Neutrophil (primary cell): ENCODE results near the gene WDR6.

Source experiments
- H3K27ac ChIP-seq: fragments of 200-600 bp; sonication (generic); 2 replicates; pipeline ENCODE4 v1.5.1; 2016; ENCODE audit warnings: mild to moderate bottlenecking, moderate library complexity
- H3K27me3 ChIP-seq: fragments of 200-600 bp; sonication (generic); 2 replicates; pipeline ENCODE4 v1.6.0; 2016; ENCODE audit warnings: mild to moderate bottlenecking
- H3K36me3 ChIP-seq: fragments of 200-600 bp; sonication (generic); 2 replicates; pipeline ENCODE4 v1.5.1; 2017
- H3K4me1 ChIP-seq, 2 experiments: fragments of 200-600 bp in 1 of 2; sonication (generic) in 1 of 2; 1 replicate in 1 of 2; 2 replicates in 1 of 2; pipeline versions ENCODE4 v1.5.1 to v1.6.1; 2013 to 2016; ENCODE audit warnings: low read depth in 1 of 2, low read length in 1 of 2, mild to moderate bottlenecking in 1 of 2, moderate library complexity in 1 of 2; ENCODE audit not compliant: control insufficient read depth in 1 of 2, insufficient read depth in 1 of 2
- H3K4me3 ChIP-seq, 2 experiments: fragments of 200-600 bp in 1 of 2; sonication (generic) in 1 of 2; 1 replicate in 1 of 2; 2 replicates in 1 of 2; pipeline ENCODE4 v1.5.1; 2013 to 2016; ENCODE audit warnings: low read depth in 1 of 2, low read length in 1 of 2, mild to moderate bottlenecking in 1 of 2, moderate library complexity in 1 of 2
- H3K9me3 ChIP-seq: fragments of 200-600 bp; sonication (generic); 2 replicates; pipeline ENCODE4 v1.5.1; 2016
- CTCF ChIP-seq: fragments of 200-600 bp; sonication (generic); IDR thresholded peaks from 2 replicates; pipeline ENCODE4 v1.5.1; 2016; ENCODE audit warnings: antibody characterized with exemption

The WDR6 gene

GRCh38 chr3:48980295-48980694 lies 26.9 kb upstream of the WDR6 start:
- Histone ChIP-seq H3K4me1 (no peaks in the 10 kb centered on the region), H3K36me3 (peaks cover 93% of the 10 kb centered on the region), H3K27me3 (no peaks in the 10 kb centered on the region), H3K4me3 (no peak overlapping the region), H3K9me3 (no peaks in the 10 kb centered on the region), H3K27ac (no peak overlapping the region)
- no peak for TF ChIP-seq CTCF

GRCh38 chr3:48982016-48982415 lies 25.2 kb upstream of the WDR6 start:
- Histone ChIP-seq H3K27me3 (no peaks in the 10 kb centered on the region), H3K36me3 (peaks cover 82% of the 10 kb centered on the region)
- TF ChIP-seq CTCF = no peak

GRCh38 chr3:48982686-48983085 lies 24.5 kb upstream of the WDR6 start:
- peaks cover 76% of the 10 kb centered on the region for H3K36me3 ChIP-seq
- no peaks in the 10 kb centered on the region for H3K4me1 ChIP-seq
- H3K9me3 ChIP-seq = no peaks in the 10 kb centered on the region
- H3K27ac ChIP-seq = no peak overlapping the region
- H3K27me3 ChIP-seq = no peaks in the 10 kb centered on the region
- TF ChIP-seq CTCF = no peak
- H3K4me3 ChIP-seq = no peak overlapping the region

More at GRCh38 chr3:48982016-48982415, 25.2 kb upstream of the WDR6 start:
- no peak overlapping the region for H3K4me3 ChIP-seq
- no peaks in the 10 kb centered on the region for H3K9me3 ChIP-seq
- H3K4me1 ChIP-seq = no peaks in the 10 kb centered on the region
- H3K27ac ChIP-seq = no peak overlapping the region

- Histone ChIP-seq H3K9me3 (no peaks in the 10 kb centered on the region), H3K4me1 (no peaks in the 10 kb centered on the region), H3K27me3 (no peaks in the 10 kb centered on the region), H3K4me3 (no peak overlapping the region), H3K36me3 (peaks cover 72% of the 10 kb centered on the region), H3K27ac (no peak overlapping the region)
- no peak for TF ChIP-seq CTCF
These were observed 24.1 kb upstream of the WDR6 start for GRCh38 chr3:48983096-48983495.

GRCh38 chr3:48984663-48985062 lies 22.5 kb upstream of the WDR6 start:
- Histone ChIP-seq H3K4me3 (no peak overlapping the region), H3K4me1 (peaks cover 8 to 9% of the 10 kb centered on the region in 2 experiments), H3K27me3 (no peaks in the 10 kb centered on the region), H3K36me3 (peaks cover 60% of the 10 kb centered on the region), H3K27ac (no peak overlapping the region), H3K9me3 (no peaks in the 10 kb centered on the region)
- TF ChIP-seq CTCF = no peak

- H3K27me3 ChIP-seq = no peaks in the 10 kb centered on the region
- H3K36me3 ChIP-seq = peaks cover 48% of the 10 kb centered on the region
- no peak overlapping the region for H3K4me3 ChIP-seq
- H3K27ac ChIP-seq = no peak overlapping the region
- peaks cover 15% of the 10 kb centered on the region in 2 experiments for H3K4me1 ChIP-seq
- TF ChIP-seq CTCF = no peak
- no peaks in the 10 kb centered on the region for H3K9me3 ChIP-seq
These were observed 21.3 kb upstream of the WDR6 start for GRCh38 chr3:48985831-48986376.
